ENCODE results near the gene EPHA7. TPM values are rescaled to one million over a fixed set of nuclear protein-coding genes. Genes with fewer than 3 reads are reported as not detected.

Gene EPHA7
- total RNA-seq, 2 experiments from 2014 or later = not detected

- ATAC-seq (ENCODE audit: poor library complexity) (no peak), DNase-seq (no peak)
- H3K9me3 ChIP-seq (ENCODE audit: control insufficient read depth in 1 of 2, insufficient read depth in 1 of 2, low read length in 2 of 2) = no peaks in the 10 kb centered on the region
- CTCF ChIA-PET = no interaction called here
- peaks cover 3% of the 10 kb centered on the region for H3K9me3 Mint-ChIP-seq
- no peaks in the 10 kb centered on the region for H3K36me3 Mint-ChIP-seq (ENCODE audit: low read depth)
- intact Hi-C loops (cut with DNase I, micrococcal nuclease) = no loop called here
- H3K27ac Mint-ChIP-seq = no peak overlapping the region
- H3K27me3 ChIP-seq (ENCODE audit: control insufficient read depth in 1 of 2, insufficient read depth in 2 of 2, low read length in 2 of 2) = no peaks in the 10 kb centered on the region
- H3K4me3 ChIP-seq (ENCODE audit: low read length) = no peak overlapping the region
- no peak overlapping the region for H3K27ac ChIP-seq (ENCODE audit: low read depth in 1 of 2, low read length in 2 of 2)
- TF ChIP-seq CTCF (IDR thresholded peaks at IDR 0.05) = no peak
- H3K4me1 ChIP-seq (ENCODE audit: insufficient read depth, low read length) = no peaks in the 10 kb centered on the region
- POLR2A ChIA-PET = no interaction called here
- H3K4me3 Mint-ChIP-seq = no peak overlapping the region
- no peaks in the 10 kb centered on the region for H3K27me3 Mint-ChIP-seq
- no peaks in the 10 kb centered on the region for H3K4me1 Mint-ChIP-seq (ENCODE audit: low read depth)
- no peaks in the 10 kb centered on the region for H3K36me3 ChIP-seq (ENCODE audit: insufficient read depth, low read length)
These were observed 100.1 kb downstream of the EPHA7 start for GRCh38 chr6:93319304-93319703.

GRCh38 chr6:93318121-93318520 lies 101.2 kb downstream of the EPHA7 start:
- intact Hi-C loops (cut with DNase I, micrococcal nuclease) = no loop called here
- H3K4me1 Mint-ChIP-seq (ENCODE audit: low read depth) = no peaks in the 10 kb centered on the region
- CTCF ChIA-PET = no interaction called here

GRCh38 chr6:93317592-93317991 lies 101.8 kb downstream of the EPHA7 start:
- Mint-ChIP-seq H3K36me3 (ENCODE audit: low read depth) (no peaks in the 10 kb centered on the region), H3K4me3 (no peak overlapping the region), H3K4me1 (ENCODE audit: low read depth) (no peaks in the 10 kb centered on the region), H3K9me3 (no peaks in the 10 kb centered on the region), H3K27ac (no peak overlapping the region), H3K27me3 (no peaks in the 10 kb centered on the region)
- ATAC-seq (ENCODE audit: poor library complexity) (no peak), DNase-seq (no peak)
- Histone ChIP-seq H3K4me1 (ENCODE audit: insufficient read depth, low read length) (no peaks in the 10 kb centered on the region), H3K4me3 (ENCODE audit: low read length) (no peak overlapping the region), H3K27me3 (ENCODE audit: control insufficient read depth in 1 of 2, insufficient read depth in 2 of 2, low read length in 2 of 2) (no peaks in the 10 kb centered on the region), H3K36me3 (ENCODE audit: insufficient read depth, low read length) (no peaks in the 10 kb centered on the region), H3K9me3 (ENCODE audit: control insufficient read depth in 1 of 2, insufficient read depth in 1 of 2, low read length in 2 of 2) (no peaks in the 10 kb centered on the region), H3K27ac (ENCODE audit: low read depth in 1 of 2, low read length in 2 of 2) (no peak overlapping the region)
- TF ChIP-seq CTCF (IDR thresholded peaks at IDR 0.05) = no peak
- intact Hi-C loops (cut with DNase I, micrococcal nuclease) = no loop called here
- ChIA-PET POLR2A (no interaction called here), CTCF (no interaction called here)

More at GRCh38 chr6:93318121-93318520, 101.2 kb downstream of the EPHA7 start:
- Histone ChIP-seq H3K36me3 (ENCODE audit: insufficient read depth, low read length) (no peaks in the 10 kb centered on the region), H3K4me3 (ENCODE audit: low read length) (no peak overlapping the region), H3K4me1 (ENCODE audit: insufficient read depth, low read length) (no peaks in the 10 kb centered on the region), H3K27me3 (ENCODE audit: control insufficient read depth in 1 of 2, insufficient read depth in 2 of 2, low read length in 2 of 2) (no peaks in the 10 kb centered on the region), H3K27ac (ENCODE audit: low read depth in 1 of 2, low read length in 2 of 2) (no peak overlapping the region), H3K9me3 (ENCODE audit: control insufficient read depth in 1 of 2, insufficient read depth in 1 of 2, low read length in 2 of 2) (no peaks in the 10 kb centered on the region)
- H3K27ac Mint-ChIP-seq = no peak overlapping the region
- H3K36me3 Mint-ChIP-seq (ENCODE audit: low read depth) = no peaks in the 10 kb centered on the region
- H3K4me3 Mint-ChIP-seq = no peak overlapping the region
- DNase-seq (no peak), ATAC-seq (ENCODE audit: poor library complexity) (no peak)
- POLR2A ChIA-PET = no interaction called here
- TF ChIP-seq CTCF (IDR thresholded peaks at IDR 0.05) = no peak
- H3K9me3 Mint-ChIP-seq = no peaks in the 10 kb centered on the region
- no peaks in the 10 kb centered on the region for H3K27me3 Mint-ChIP-seq

All from CD4-positive, alpha-beta T cell (primary cell).